Caco-2 (cell line): Measurements from ENCODE around the gene FOXP3. TPM values are rescaled to one million over a fixed set of nuclear protein-coding genes. Genes with fewer than 3 reads are reported as not detected.

ENCODE experiments used
- BruUV-seq: library from RNA; stranded (reverse); fragments of 400-500 nt; replicated peaks from 2 replicates; lab custom pipeline; 2021; lab: Mats Ljungman, UMichigan
- CTCF ChIA-PET: fragments of 300-600 bp; sonication (Branson Sonifier 250); formaldehyde crosslinking; loops from one replicate; lab custom pipeline; 2022; ENCODE audit warnings: antibody characterized with exemption; lab: Charles Lee
- POLR2A ChIA-PET: fragments of 300-600 bp; sonication (Branson Sonifier 250); formaldehyde crosslinking; loops from one replicate; lab custom pipeline; 2022; ENCODE audit warnings: antibody characterized with exemption; lab: Charles Lee
- DNase-seq, 2 experiments: peaks; one replicate each; pipeline versions ENCODE4 v3.0.0 to v3.0.0-alpha.2; 2020 to 2022
- H3K27me3 ChIP-seq: replicated peaks from 2 replicates; pipeline ENCODE4 v1.6.0; 2011; ENCODE audit warnings: low read length; ENCODE audit not compliant: control insufficient read depth, insufficient read depth
- H3K36me3 ChIP-seq: 2 replicates; pipeline ENCODE4 v1.5.1; 2011; ENCODE audit warnings: low read length; ENCODE audit not compliant: control insufficient read depth, insufficient read depth
- H3K4me1 ChIP-seq: fragments of 250-450 bp; sonication (Bioruptor Pico); 2 replicates; pipeline ENCODE4 v1.5.1; 2020; ENCODE audit warnings: mild to moderate bottlenecking
- H3K4me3 ChIP-seq: 2 replicates; pipeline ENCODE4 v1.5.1; 2011; ENCODE audit warnings: low read depth, mild to moderate bottlenecking, control low read depth, low read length
- H3K9me3 ChIP-seq: fragments of 250-450 bp; sonication (Bioruptor Pico); 2 replicates; pipeline ENCODE4 v1.5.1; 2020; ENCODE audit warnings: mild to moderate bottlenecking, moderate library complexity
- H3K27ac Mint-ChIP-seq: one replicate; pipeline ENCODE4 v1.8.0; 2022; ENCODE audit warnings: mixed read lengths; ENCODE audit not compliant: unreplicated experiment
- H3K27me3 Mint-ChIP-seq: one replicate; pipeline ENCODE4 v1.8.0; 2022; ENCODE audit warnings: mixed read lengths; ENCODE audit not compliant: insufficient read depth, unreplicated experiment
- H3K36me3 Mint-ChIP-seq: one replicate; pipeline ENCODE4 v1.8.0; 2022; ENCODE audit warnings: mild to moderate bottlenecking, mixed read lengths; ENCODE audit not compliant: insufficient read depth, unreplicated experiment
- H3K4me1 Mint-ChIP-seq: one replicate; pipeline ENCODE4 v1.8.0; 2022; ENCODE audit warnings: low read depth, mixed read lengths; ENCODE audit not compliant: unreplicated experiment
- H3K4me3 Mint-ChIP-seq: one replicate; pipeline ENCODE4 v1.8.0; 2022; ENCODE audit warnings: mild to moderate bottlenecking, moderate library complexity, mixed read lengths; ENCODE audit not compliant: unreplicated experiment
- H3K9me3 Mint-ChIP-seq: one replicate; pipeline ENCODE4 v1.8.0; 2022; ENCODE audit warnings: mixed read lengths; ENCODE audit not compliant: unreplicated experiment
- CTCF ChIP-seq, 2 experiments: fragments of 200-600 bp in 1 of 2; IDR thresholded peaks; 1 replicate in 1 of 2; 2 replicates in 1 of 2; pipeline versions ENCODE4 v1.5.1 to v1.8.0; 2011 to 2022; ENCODE audit warnings: antibody characterized with exemption in 1 of 2, control low read depth in 1 of 2, inconsistent platforms in 1 of 2, low read depth in 1 of 2, low read length in 1 of 2, mild to moderate bottlenecking in 1 of 2, moderate library complexity in 1 of 2; ENCODE audit not compliant: insufficient read depth in 1 of 2, severe bottlenecking in 1 of 2, unreplicated experiment in 1 of 2
- intact Hi-C: fragments of 100-400 bp; cut with micrococcal nuclease; formaldehyde crosslinking; loops from one replicate; pipeline ENCODE4 v1.10.0; 2022; ENCODE audit not compliant: unreplicated experiment
- total RNA-seq: library from RNA; stranded (reverse); gene quantifications from 2 replicates; pipeline ENCODE4 v1.2.3, GENCODE V29; 2022

FOXP3 gene
- total RNA-seq, 1 experiment from 2014 or later, result 0.88 TPM

- no peaks in the 10 kb centered on the region for H3K4me1 ChIP-seq
- H3K27me3 Mint-ChIP-seq, result no peaks in the 10 kb centered on the region
- no peak overlapping the region for H3K4me3 ChIP-seq
- H3K36me3 Mint-ChIP-seq, result peaks cover 10% of the 10 kb centered on the region
- BruUV-seq, result no TSS peak
- no peak overlapping the region for H3K27ac Mint-ChIP-seq
- no peak for DNase-seq
- H3K4me1 Mint-ChIP-seq, result no peaks in the 10 kb centered on the region
- POLR2A ChIA-PET, result no interaction called here
- no peaks in the 10 kb centered on the region for H3K36me3 ChIP-seq
- no peak overlapping the region for H3K4me3 Mint-ChIP-seq
- no peaks in the 10 kb centered on the region for H3K9me3 Mint-ChIP-seq
- no peak for TF ChIP-seq CTCF (IDR thresholded peaks at IDR 0.05; ENCODE audit: insufficient read depth in 1 of 2, low read depth in 1 of 2, low read length in 1 of 2, severe bottlenecking in 1 of 2, unreplicated experiment in 1 of 2)
- CTCF ChIA-PET, result no interaction called here
- intact Hi-C loops, result no loop called here
- H3K9me3 ChIP-seq, result no peaks in the 10 kb centered on the region
- H3K27me3 ChIP-seq, result no peaks in the 10 kb centered on the region
Measured at GRCh38 chrX:49254639-49255038, 9.9 kb downstream of the FOXP3 start.

- POLR2A ChIA-PET, result no interaction called here
- H3K4me3 Mint-ChIP-seq, result no peak overlapping the region
- intact Hi-C loops, result no loop called here
- H3K27ac Mint-ChIP-seq, result no peak overlapping the region
- TF ChIP-seq CTCF (IDR thresholded peaks at IDR 0.05; ENCODE audit: insufficient read depth in 1 of 2, low read depth in 1 of 2, low read length in 1 of 2, severe bottlenecking in 1 of 2, unreplicated experiment in 1 of 2), result no peak
- no peaks in the 10 kb centered on the region for H3K9me3 ChIP-seq
- no peak for DNase-seq
- no TSS peak for BruUV-seq
- H3K9me3 Mint-ChIP-seq, result no peaks in the 10 kb centered on the region
- CTCF ChIA-PET, result no interaction called here
- H3K27me3 Mint-ChIP-seq, result no peaks in the 10 kb centered on the region
- no peaks in the 10 kb centered on the region for H3K27me3 ChIP-seq
- H3K4me1 Mint-ChIP-seq, result no peaks in the 10 kb centered on the region
- H3K36me3 Mint-ChIP-seq, result peaks cover 10% of the 10 kb centered on the region
- H3K4me1 ChIP-seq, result no peaks in the 10 kb centered on the region
- no peaks in the 10 kb centered on the region for H3K36me3 ChIP-seq
- H3K4me3 ChIP-seq, result no peak overlapping the region
Measured at GRCh38 chrX:49251325-49251724, 13.2 kb downstream of the FOXP3 start.

- intact Hi-C loops, result no loop called here
- Mint-ChIP-seq H3K27ac (no peak overlapping the region), H3K4me3 (no peak overlapping the region), H3K36me3 (peaks cover 10% of the 10 kb centered on the region), H3K9me3 (no peaks in the 10 kb centered on the region), H3K27me3 (no peaks in the 10 kb centered on the region), H3K4me1 (no peaks in the 10 kb centered on the region)
- BruUV-seq, result no TSS peak
- Histone ChIP-seq H3K9me3 (no peaks in the 10 kb centered on the region), H3K27me3 (no peaks in the 10 kb centered on the region), H3K4me3 (no peak overlapping the region), H3K4me1 (no peaks in the 10 kb centered on the region), H3K36me3 (no peaks in the 10 kb centered on the region)
- ChIA-PET POLR2A (interaction anchor here (1.2 kb wide), 1 partner anchor 18 kb away, joined by 4 read pairs; no protein-coding TSS in a partner anchor), CTCF (no interaction called here)
- DNase-seq, result no peak
- TF ChIP-seq CTCF (IDR thresholded peaks at IDR 0.05; ENCODE audit: insufficient read depth in 1 of 2, low read depth in 1 of 2, low read length in 1 of 2, severe bottlenecking in 1 of 2, unreplicated experiment in 1 of 2), result no peak
Measured at GRCh38 chrX:49250578-49250977, 13.9 kb downstream of the FOXP3 start.
